ENCODE results near the gene DDAH1.

The DDAH1 gene

DNA sequence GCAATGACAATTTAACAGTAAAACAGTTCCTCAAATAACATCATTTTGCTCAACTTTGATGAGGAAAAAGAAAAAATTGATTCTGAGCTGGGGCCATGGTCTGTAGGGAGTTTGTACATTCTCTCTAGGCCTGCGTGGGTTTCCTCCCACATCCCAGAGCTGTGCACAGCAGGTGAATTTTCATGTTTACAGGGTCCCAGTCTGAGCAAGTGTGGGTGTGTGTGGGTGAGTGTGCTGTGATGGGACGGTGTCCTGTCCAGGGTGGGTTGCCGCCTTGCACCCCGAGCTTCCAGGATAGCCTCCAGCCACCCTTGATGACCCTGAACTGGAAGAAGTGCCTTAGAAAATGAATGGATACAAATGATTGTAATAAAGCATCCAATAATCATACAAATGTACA is 112.9 kb downstream of the DDAH1 start:
- Histone ChIP-seq H3K27ac (ENCODE audit: low read depth, low read length) (no peak overlapping the region), H3K36me3 (ENCODE audit: control insufficient read depth, low read length) (no peaks in the 10 kb centered on the region), H3K9me2 (replicated peaks; ENCODE audit: control insufficient read depth, low read length) (no peaks in the 10 kb centered on the region), H3K4me3 (ENCODE audit: low read length) (no peak overlapping the region), H3K79me2 (ENCODE audit: control insufficient read depth, low read length) (no peaks in the 10 kb centered on the region), H3K27me3 (ENCODE audit: control insufficient read depth, low read length) (no peaks in the 10 kb centered on the region), H3K4me2 (ENCODE audit: low read length) (no peak overlapping the region), H4K20me1 (ENCODE audit: control insufficient read depth, insufficient read depth, low read depth, low read length) (no peaks in the 10 kb centered on the region), H3F3A (ENCODE audit: control insufficient read depth, insufficient read depth) (no peaks in the 10 kb centered on the region), H3K4me1 (ENCODE audit: control insufficient read depth, low read length) (no peaks in the 10 kb centered on the region), H3K9me3 (ENCODE audit: control insufficient read depth, insufficient read depth, low read length) (no peaks in the 10 kb centered on the region)
- TF ChIP-seq EZH2phosphoT487 (IDR thresholded peaks at IDR 0.05; ENCODE audit: borderline replicate concordance, low read length): no peak
- TF ChIP-seq, protein P1, sequence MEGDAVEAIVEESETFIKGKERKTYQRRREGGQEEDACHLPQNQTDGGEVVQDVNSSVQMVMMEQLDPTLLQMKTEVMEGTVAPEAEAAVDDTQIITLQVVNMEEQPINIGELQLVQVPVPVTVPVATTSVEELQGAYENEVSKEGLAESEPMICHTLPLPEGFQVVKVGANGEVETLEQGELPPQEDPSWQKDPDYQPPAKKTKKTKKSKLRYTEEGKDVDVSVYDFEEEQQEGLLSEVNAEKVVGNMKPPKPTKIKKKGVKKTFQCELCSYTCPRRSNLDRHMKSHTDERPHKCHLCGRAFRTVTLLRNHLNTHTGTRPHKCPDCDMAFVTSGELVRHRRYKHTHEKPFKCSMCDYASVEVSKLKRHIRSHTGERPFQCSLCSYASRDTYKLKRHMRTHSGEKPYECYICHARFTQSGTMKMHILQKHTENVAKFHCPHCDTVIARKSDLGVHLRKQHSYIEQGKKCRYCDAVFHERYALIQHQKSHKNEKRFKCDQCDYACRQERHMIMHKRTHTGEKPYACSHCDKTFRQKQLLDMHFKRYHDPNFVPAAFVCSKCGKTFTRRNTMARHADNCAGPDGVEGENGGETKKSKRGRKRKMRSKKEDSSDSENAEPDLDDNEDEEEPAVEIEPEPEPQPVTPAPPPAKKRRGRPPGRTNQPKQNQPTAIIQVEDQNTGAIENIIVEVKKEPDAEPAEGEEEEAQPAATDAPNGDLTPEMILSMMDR (IDR thresholded peaks at IDR 0.05; ENCODE audit: low read depth, low read length, poor library complexity, severe bottlenecking): no peak

DNA sequence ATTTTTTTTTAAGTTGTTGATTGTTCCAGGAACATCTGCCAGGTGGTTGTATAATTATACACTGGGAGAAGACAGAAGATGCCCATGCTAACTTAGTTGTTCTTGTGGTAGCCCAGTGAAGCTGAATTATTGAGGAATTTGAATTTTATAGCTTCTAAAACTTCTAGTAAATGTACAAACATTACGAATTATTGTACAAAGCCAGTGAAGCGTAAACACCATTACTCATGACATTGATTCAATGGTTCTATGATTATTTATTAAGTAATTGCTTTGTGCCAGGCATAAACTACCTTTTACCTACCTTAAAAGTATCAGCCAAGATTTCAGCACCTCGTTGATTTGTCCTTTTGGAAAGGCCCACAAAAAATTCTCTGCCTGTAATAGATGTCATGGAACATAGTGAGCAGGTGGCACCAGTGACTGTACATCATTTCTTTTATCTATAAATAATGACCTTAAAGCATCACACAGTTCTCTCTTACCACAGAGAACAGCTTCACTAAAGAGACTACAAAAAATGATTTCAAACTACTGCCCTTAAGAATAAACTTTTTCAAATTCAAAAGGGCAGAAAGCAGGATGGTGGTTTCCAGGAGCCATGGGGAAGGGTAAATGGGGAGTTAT is 113.6 kb downstream of the DDAH1 start:
- Histone ChIP-seq H3K79me2 (ENCODE audit: control insufficient read depth, low read length) (no peaks in the 10 kb centered on the region), H3K27me3 (ENCODE audit: control insufficient read depth, low read length) (no peaks in the 10 kb centered on the region), H3K4me1 (ENCODE audit: control insufficient read depth, low read length) (no peaks in the 10 kb centered on the region), H3K9me3 (ENCODE audit: control insufficient read depth, insufficient read depth, low read length) (no peaks in the 10 kb centered on the region), H3K4me2 (ENCODE audit: low read length) (no peak overlapping the region), H3K9me2 (replicated peaks; ENCODE audit: control insufficient read depth, low read length) (no peaks in the 10 kb centered on the region), H3K4me3 (ENCODE audit: low read length) (no peak overlapping the region), H3F3A (ENCODE audit: control insufficient read depth, insufficient read depth) (no peaks in the 10 kb centered on the region), H3K27ac (ENCODE audit: low read depth, low read length) (no peak overlapping the region), H3K36me3 (ENCODE audit: control insufficient read depth, low read length) (no peaks in the 10 kb centered on the region), H4K20me1 (ENCODE audit: control insufficient read depth, insufficient read depth, low read depth, low read length) (no peaks in the 10 kb centered on the region)
- no peak for TF ChIP-seq EZH2phosphoT487 (IDR thresholded peaks at IDR 0.05; ENCODE audit: borderline replicate concordance, low read length)
- TF ChIP-seq, protein P1 (IDR thresholded peaks at IDR 0.05; ENCODE audit: low read depth, low read length, poor library complexity, severe bottlenecking): no peak

DNA sequence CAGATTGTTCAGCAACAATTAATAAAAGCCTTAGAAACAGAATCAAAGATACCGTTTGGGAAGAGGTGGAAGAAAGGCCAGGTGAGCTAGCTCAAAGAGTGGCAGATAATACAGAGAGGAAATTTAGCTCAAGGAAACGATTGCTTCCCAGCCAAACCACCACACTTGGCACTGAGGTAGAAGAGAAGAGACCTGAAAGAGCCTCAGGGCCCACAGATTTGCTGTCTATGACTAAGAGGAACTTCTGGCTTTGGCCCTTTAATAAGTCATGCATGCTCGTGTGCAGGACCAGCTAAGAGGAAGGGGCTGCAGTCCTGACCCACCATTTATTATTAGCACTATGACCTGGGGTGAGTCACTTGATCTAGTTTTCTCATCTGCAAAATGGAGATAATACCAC is 115.7 kb downstream of the DDAH1 start:
- H3K79me2 ChIP-seq (ENCODE audit: control insufficient read depth, low read length): no peaks in the 10 kb centered on the region
- no peak overlapping the region for H3K27ac ChIP-seq (ENCODE audit: low read depth, low read length)
- no peaks in the 10 kb centered on the region for H3F3A ChIP-seq (ENCODE audit: control insufficient read depth, insufficient read depth)
- no peak overlapping the region for H3K4me2 ChIP-seq (ENCODE audit: low read length)
- H3K27me3 ChIP-seq (ENCODE audit: control insufficient read depth, low read length): no peaks in the 10 kb centered on the region
- no peaks in the 10 kb centered on the region for H4K20me1 ChIP-seq (ENCODE audit: control insufficient read depth, insufficient read depth, low read depth, low read length)
- no peak overlapping the region for H3K4me3 ChIP-seq (ENCODE audit: low read length)
- H3K36me3 ChIP-seq (ENCODE audit: control insufficient read depth, low read length): no peaks in the 10 kb centered on the region
- TF ChIP-seq, protein P1 (IDR thresholded peaks at IDR 0.05; ENCODE audit: low read depth, low read length, poor library complexity, severe bottlenecking): no peak
- TF ChIP-seq EZH2phosphoT487 (IDR thresholded peaks at IDR 0.05; ENCODE audit: borderline replicate concordance, low read length): no peak
- H3K9me3 ChIP-seq (ENCODE audit: control insufficient read depth, insufficient read depth, low read length): no peaks in the 10 kb centered on the region
- H3K9me2 ChIP-seq (replicated peaks; ENCODE audit: control insufficient read depth, low read length): no peaks in the 10 kb centered on the region
- H3K4me1 ChIP-seq (ENCODE audit: control insufficient read depth, low read length): no peaks in the 10 kb centered on the region
